H1 (cell line): ENCODE measurements around the gene CEND1. TPM values are rescaled to one million over a fixed set of nuclear protein-coding genes. Genes with fewer than 3 reads are reported as not detected.

Experiments used
- CTCF ChIA-PET: fragments of 300-600 bp; sonication (Branson Sonifier 250); formaldehyde crosslinking; loops from one replicate; lab custom pipeline; 2021; ENCODE audit not compliant: partially characterized antibody; lab: Charles Lee
- POLR2A ChIA-PET: fragments of 300-600 bp; sonication (Branson Sonifier 250); formaldehyde crosslinking; loops from one replicate; lab custom pipeline; 2021; ENCODE audit warnings: inconsistent platforms; ENCODE audit not compliant: partially characterized antibody; lab: Charles Lee
- DNase-seq, 2 experiments: peaks; one replicate each; pipeline versions ENCODE4 v3.0.0 to v3.0.0-alpha.2; 2010 to 2022; ENCODE audit warnings: low spot score in 2 of 2, low read depth in 1 of 2, mixed read lengths in 1 of 2
- FAIRE-seq: peaks from 2 replicates; lab custom pipeline; 2011; peaks lifted over from hg19 to GRCh38; lab: Jason Lieb, UNC
- H2AFZ ChIP-seq: 2 replicates; pipeline ENCODE4 v1.8.1; 2012; ENCODE audit warnings: low read length, inconsistent platforms
- H2AK5ac ChIP-seq: 2 replicates; pipeline ENCODE4 v1.6.1; 2013; ENCODE audit warnings: low read depth, low read length
- H2BK120ac ChIP-seq: replicated peaks from 2 replicates; pipeline ENCODE3; 2013; ENCODE audit warnings: low read depth, low read length, inconsistent platforms
- H2BK12ac ChIP-seq: 2 replicates; pipeline ENCODE4 v1.6.1; 2013; ENCODE audit warnings: low read depth, low read length
- H2BK15ac ChIP-seq: 2 replicates; pipeline ENCODE4 v1.6.1; 2013; ENCODE audit warnings: low read length
- H2BK20ac ChIP-seq: 2 replicates; pipeline ENCODE4 v1.6.1; 2013; ENCODE audit warnings: low read length
- H2BK5ac ChIP-seq: 2 replicates; pipeline ENCODE4 v1.6.1; 2013; ENCODE audit warnings: low read depth, low read length
- H3K14ac ChIP-seq: 2 replicates; pipeline ENCODE4 v1.6.1; 2013; ENCODE audit warnings: inconsistent platforms; ENCODE audit not compliant: insufficient read length
- H3K18ac ChIP-seq: 2 replicates; pipeline ENCODE4 v1.6.1; 2013; ENCODE audit warnings: low read length; ENCODE audit errors: extremely low read depth
- H3K23ac ChIP-seq: 2 replicates; pipeline ENCODE4 v1.6.1; 2013; ENCODE audit warnings: inconsistent platforms; ENCODE audit not compliant: insufficient read length
- H3K23me2 ChIP-seq: 2 replicates; pipeline ENCODE4 v1.6.1; 2013; ENCODE audit warnings: low read depth, low read length
- H3K27ac ChIP-seq: 2 replicates; pipeline ENCODE4 v1.6.1; 2011; ENCODE audit warnings: low read depth, low read length, inconsistent platforms
- H3K27me3 ChIP-seq, 4 experiments: replicated peaks in 1 of 4; 1 replicate in 1 of 4; 2 replicates in 3 of 4; pipeline versions ENCODE4 v1.6.1 to v1.8.1; 2011 to 2013; ENCODE audit warnings: low read length in 3 of 4, mild to moderate bottlenecking in 3 of 4, inconsistent platforms in 2 of 4, mixed read lengths in 2 of 4, moderate library complexity in 1 of 4; ENCODE audit not compliant: control insufficient read depth in 3 of 4, insufficient read depth in 3 of 4; ENCODE audit errors: extremely low read depth in 1 of 4
- H3K36me3 ChIP-seq, 4 experiments: 2 replicates each; pipeline versions ENCODE4 v1.6.1 to v1.8.1; 2011 to 2013; ENCODE audit warnings: mild to moderate bottlenecking in 4 of 4, low read length in 3 of 4, moderate library complexity in 2 of 4, control low read depth in 1 of 4, inconsistent platforms in 1 of 4; ENCODE audit not compliant: insufficient read depth in 4 of 4, control insufficient read depth in 2 of 4
- H3K4ac ChIP-seq: replicated peaks from 2 replicates; pipeline ENCODE3; 2013; ENCODE audit warnings: low read length, low read depth, mixed read lengths, inconsistent platforms; ENCODE audit not compliant: insufficient read length
- H3K4me1 ChIP-seq, 4 experiments: replicated peaks in 1 of 4; 1 replicate in 1 of 4; 2 replicates in 3 of 4; pipeline versions ENCODE4 v1.6.1 to v1.8.1; 2011 to 2013; ENCODE audit warnings: low read length in 3 of 4, inconsistent platforms in 2 of 4, mixed read lengths in 1 of 4; ENCODE audit not compliant: insufficient read depth in 4 of 4, control insufficient read depth in 3 of 4
- H3K4me2 ChIP-seq, 2 experiments: 2 replicates each; pipeline versions ENCODE4 v1.6.1 to v1.8.1; 2011 to 2013; ENCODE audit warnings: low read depth in 2 of 2, low read length in 2 of 2, control low read depth in 1 of 2, inconsistent platforms in 1 of 2, mild to moderate bottlenecking in 1 of 2; ENCODE audit not compliant: insufficient read depth in 1 of 2
- H3K4me3 ChIP-seq, 4 experiments: fragments of 200-600, 300-600 bp in 1 of 4; sonication (generic), shearing (Covaris generic), sonication (Bioruptor Twin) in 1 of 4; 2 replicates each; pipeline versions ENCODE4 v1.5.1 to v1.8.1; 2011 to 2016; ENCODE audit warnings: low read length in 4 of 4, low read depth in 3 of 4, control low read depth in 2 of 4, inconsistent platforms in 2 of 4, mild to moderate bottlenecking in 2 of 4, mixed read lengths in 1 of 4, moderate library complexity in 1 of 4; ENCODE audit not compliant: insufficient read depth in 2 of 4; ENCODE audit errors: extremely low read depth in 1 of 4
- H3K56ac ChIP-seq: replicated peaks from 2 replicates; pipeline ENCODE3; 2013; ENCODE audit warnings: low read depth, mild to moderate bottlenecking, mixed read lengths, low read length, inconsistent platforms; ENCODE audit not compliant: insufficient read length
- H3K79me1 ChIP-seq: 2 replicates; pipeline ENCODE4 v1.6.1; 2013; ENCODE audit warnings: low read depth, low read length, control low read depth
- H3K79me2 ChIP-seq, 2 experiments: 2 replicates each; pipeline versions ENCODE4 v1.6.1 to v1.8.1; 2012 to 2013; ENCODE audit warnings: low read length in 2 of 2, mild to moderate bottlenecking in 2 of 2, inconsistent platforms in 1 of 2; ENCODE audit not compliant: insufficient read depth in 2 of 2, control insufficient read depth in 1 of 2
- H3K9ac ChIP-seq, 4 experiments: replicated peaks in 1 of 4; 1 replicate in 1 of 4; 2 replicates in 3 of 4; pipeline versions ENCODE4 v1.6.1 to v1.8.1; 2011 to 2013; ENCODE audit warnings: low read depth in 3 of 4, low read length in 3 of 4, control low read depth in 2 of 4, mild to moderate bottlenecking in 2 of 4, moderate library complexity in 2 of 4, inconsistent platforms in 1 of 4; ENCODE audit errors: extremely low read depth in 1 of 4
- H3K9me3 ChIP-seq, 2 experiments: 2 replicates each; pipeline versions ENCODE4 v1.6.1 to v1.8.1; 2012 to 2013; ENCODE audit warnings: mild to moderate bottlenecking in 2 of 2, moderate library complexity in 2 of 2, control low read depth in 1 of 2, inconsistent platforms in 1 of 2, low read depth in 1 of 2, low read length in 1 of 2, mixed read lengths in 1 of 2; ENCODE audit not compliant: insufficient read depth in 2 of 2
- H4K20me1 ChIP-seq, 2 experiments: replicated peaks in 1 of 2; 2 replicates each; pipeline versions ENCODE3 to v1.8.1; 2011 to 2013; ENCODE audit warnings: inconsistent platforms in 2 of 2, low read length in 2 of 2, mild to moderate bottlenecking in 1 of 2; ENCODE audit not compliant: insufficient read depth in 2 of 2, control insufficient read depth in 1 of 2
- H4K5ac ChIP-seq: 2 replicates; pipeline ENCODE4 v1.6.1; 2013; ENCODE audit warnings: low read length, low read depth, mixed read lengths, inconsistent platforms; ENCODE audit not compliant: insufficient read length
- H4K8ac ChIP-seq: 2 replicates; pipeline ENCODE4 v1.8.0; 2013; ENCODE audit warnings: mild to moderate bottlenecking, moderate library complexity, low read length, inconsistent platforms; ENCODE audit not compliant: insufficient read depth; ENCODE audit errors: extremely low read depth
- H4K91ac ChIP-seq: replicated peaks from 2 replicates; pipeline ENCODE3; 2013; ENCODE audit warnings: low read length, mixed read lengths, inconsistent platforms; ENCODE audit not compliant: insufficient read length
- ASH2L ChIP-seq: fragments of 200-600, 300-600 bp; sonication (generic); IDR thresholded peaks from one replicate; pipeline ENCODE4 v1.7.1; 2017; ENCODE audit warnings: low read length
- ATF3 ChIP-seq: IDR thresholded peaks from 2 replicates; pipeline ENCODE4 v1.6.1; 2011; ENCODE audit warnings: low read depth, mild to moderate bottlenecking, low read length; ENCODE audit not compliant: insufficient read depth
- BCL11A ChIP-seq, 2 experiments: IDR thresholded peaks; one replicate each; pipeline ENCODE4 v1.6.1; 2011; ENCODE audit warnings: low read depth in 2 of 2, low read length in 2 of 2, mild to moderate bottlenecking in 2 of 2
- CEBPB ChIP-seq: IDR thresholded peaks from 2 replicates; pipeline ENCODE4 v1.6.1; 2012; ENCODE audit warnings: low read depth, low read length
- CTBP2 ChIP-seq: IDR thresholded peaks from 2 replicates; pipeline ENCODE4 v1.7.0; 2011; ENCODE audit warnings: borderline replicate concordance, mild to moderate bottlenecking, moderate library complexity, mixed read lengths, low read length; ENCODE audit not compliant: insufficient read depth, insufficient read length
- E2F6 ChIP-seq: IDR thresholded peaks from 2 replicates; pipeline ENCODE4 v1.6.1; 2012; ENCODE audit warnings: inconsistent platforms
- EP300 ChIP-seq, 2 experiments: IDR thresholded peaks; 1 replicate in 1 of 2; 2 replicates in 1 of 2; pipeline ENCODE4 v1.6.1; 2011 to 2012; ENCODE audit warnings: low read depth in 2 of 2, low read length in 2 of 2, mild to moderate bottlenecking in 2 of 2, borderline replicate concordance in 1 of 2, inconsistent platforms in 1 of 2, moderate library complexity in 1 of 2
- EZH2 ChIP-seq: fragments of 200-600 bp; sonication (generic); IDR thresholded peaks from 2 replicates; pipeline ENCODE4 v1.7.1; 2012; ENCODE audit warnings: low read depth, mild to moderate bottlenecking, moderate library complexity, low read length, inconsistent platforms; ENCODE audit not compliant: severe bottlenecking
- HDAC6 ChIP-seq: IDR thresholded peaks from one replicate; pipeline ENCODE4 v1.7.1; 2012; ENCODE audit warnings: low read depth, mild to moderate bottlenecking, inconsistent platforms, low read length, moderate library complexity
- SIRT6 ChIP-seq: IDR thresholded peaks from one replicate; pipeline ENCODE4 v1.7.1; 2012; ENCODE audit warnings: low read length, inconsistent platforms
- SRF ChIP-seq: IDR thresholded peaks from 2 replicates; pipeline ENCODE4 v1.6.1; 2011; ENCODE audit warnings: mild to moderate bottlenecking, low read depth, low read length, moderate library complexity
- WGBS, 2 experiments: shearing (Covaris generic) in 1 of 2; methylation state at CpG; one replicate each; pipeline versions ENCODE4 v1.1.6 to v1.1.7; 2013 to 2015; ENCODE audit warnings: low lambda C conversion rate in 2 of 2, mixed read lengths in 2 of 2, inconsistent platforms in 1 of 2, low coverage in 1 of 2, missing lambda C conversion rate in 1 of 2; ENCODE audit not compliant: insufficient replicate concordance in 2 of 2, insufficient coverage in 1 of 2, insufficient read length in 1 of 2; ENCODE audit errors: extremely low coverage in 1 of 2, missing lambda C conversion rate in 1 of 2; 5-methylcytosine and 5-hydroxymethylcytosine counted together
- polyA plus RNA-seq, 7 experiments: library from polyadenylated mRNA; depleted of rRNA in 3 of 7; stranded (reverse) in 5 of 7; unstranded in 2 of 7; fragments of >200 nt in 5 of 7; fragments of 200-250 nt in 2 of 7; gene quantifications; 1 replicate in 5 of 7; 2 replicates in 1 of 7; 4 replicates in 1 of 7; pipeline versions ENCODE4 v1.2.1 to v1.2.3, GENCODE V29; 2011 to 2013; ENCODE audit warnings: missing spikeins in 2 of 7, mixed read lengths in 2 of 7
- total RNA-seq: library from RNA; stranded (reverse); fragmentation: NEBNext Ultra II Directional; extraction: Animal tissue kit (Norgen Biotek cat#: 25700); gene quantifications from 2 replicates; pipeline ENCODE4 v1.2.1, GENCODE V29; 2021

CEND1 gene
- total and polyA plus RNA-seq, 2 of the 8 experiments (the other 6 are each of a cell fraction or from before 2014, with no cell fraction given): 0.82 to 5.0 TPM

GRCh38 chr11:783581-784015 lies 6.3 kb downstream of the CEND1 start:
- POLR2A ChIA-PET: interaction anchor here (0.7 to 35.3 kb wide), 13 partner anchors 8 to 214 kb away, joined by 3 to 636 read pairs (median 4); partner anchors contain the start of genes CRACR2B, PIDD1, PNPLA2 and RPLP2
- no peak overlapping the region for H4K5ac ChIP-seq
- peaks cover 0 to 22% (median 13%) of the 10 kb centered on the region in 4 experiments; a peak in 5 of 7 replicates for H3K4me1 ChIP-seq
- no peak overlapping the region for H2BK20ac ChIP-seq
- no peak overlapping the region for H3K23ac ChIP-seq
- no peak overlapping the region for H2BK12ac ChIP-seq
- peak overlapping the region in 1 of 4 experiments; percentile 31; a peak in 1 of 8 replicates for H3K4me3 ChIP-seq
- no peak overlapping the region for H2AK5ac ChIP-seq
- no peak overlapping the region for H2BK5ac ChIP-seq
- H2AFZ ChIP-seq: no peak overlapping the region
- H4K91ac ChIP-seq: no peak overlapping the region
- no peaks in the 10 kb centered on the region for H3K79me2 ChIP-seq
- no peak overlapping the region for H3K9ac ChIP-seq
- no peaks in the 10 kb centered on the region for H3K23me2 ChIP-seq
- no peak overlapping the region for H3K18ac ChIP-seq
- no peaks in the 10 kb centered on the region; the same call in 1 of the 2 replicates for H3K79me1 ChIP-seq
- peaks cover 0 to 3% (median 0%) of the 10 kb centered on the region in 4 experiments; a peak in 2 of 8 replicates for H3K36me3 ChIP-seq
- no peak overlapping the region for H3K4ac ChIP-seq
- H3K4me2 ChIP-seq: peak overlapping the region; percentile 10 to 49
- CTCF ChIA-PET: interaction anchor here (0.6 to 2.9 kb wide), 17 partner anchors 9 to 198 kb away, joined by 3 to 14 read pairs (median 4); no protein-coding TSS in a partner anchor
- 9% methylated on average over 24 of the region's 24 CpGs; no CpG with 5 or more reads in 1 of the 2 experiments for WGBS, 2 experiments
- no peak overlapping the region for H2BK15ac ChIP-seq
- no peak overlapping the region for H3K14ac ChIP-seq
- H3K27ac ChIP-seq: no peak overlapping the region
- no peak overlapping the region for H4K8ac ChIP-seq
- H4K20me1 ChIP-seq: peaks cover 2 to 21% of the 10 kb centered on the region in 2 experiments
- H2BK120ac ChIP-seq: no peak overlapping the region
- H3K9me3 ChIP-seq: no peaks in the 10 kb centered on the region
- H3K56ac ChIP-seq: no peak overlapping the region
- H3K27me3 ChIP-seq: no peaks in the 10 kb centered on the region; a peak in 1 of 7 replicates
- peak; percentile 93 to 94 for DNase-seq
- peak; percentile 95 for FAIRE-seq
- TF ChIP-seq CEBPB: no peak
- no peak for TF ChIP-seq BCL11A (IDR thresholded peaks at IDR 0.05; ENCODE audit: low read depth in 2 of 2, low read length in 2 of 2)
- no peak for TF ChIP-seq EZH2
- TF ChIP-seq CTBP2: peak; percentile 73
- peak; percentile 77 for TF ChIP-seq E2F6
- no peak for TF ChIP-seq HDAC6
- no peak for TF ChIP-seq SIRT6
- TF ChIP-seq ATF3: no peak
- TF ChIP-seq SRF: no peak
- TF ChIP-seq EP300 (IDR thresholded peaks at IDR 0.05; ENCODE audit: borderline replicate concordance in 1 of 2, low read depth in 2 of 2, low read length in 2 of 2): peak in 1 of 2 experiments; percentile 24; a peak in 1 of 3 replicates
- TF ChIP-seq ASH2L: no peak
